HG03039 (cell line): ENCODE results near the gene SBF1.
"Not testable (repeated sequence)": the region's sequence is repeated elsewhere in the genome, so short reads cannot be mapped to it uniquely, and the experiment has no call there.

Experiments
- ATAC-seq: cut with Tn5 transposase; IDR thresholded peaks from one replicate; pipeline ENCODE4 v1.9.1; 2021; ENCODE audit warnings: mild to moderate bottlenecking, moderate library complexity; ENCODE audit not compliant: unreplicated experiment

SBF1 gene

DNA sequence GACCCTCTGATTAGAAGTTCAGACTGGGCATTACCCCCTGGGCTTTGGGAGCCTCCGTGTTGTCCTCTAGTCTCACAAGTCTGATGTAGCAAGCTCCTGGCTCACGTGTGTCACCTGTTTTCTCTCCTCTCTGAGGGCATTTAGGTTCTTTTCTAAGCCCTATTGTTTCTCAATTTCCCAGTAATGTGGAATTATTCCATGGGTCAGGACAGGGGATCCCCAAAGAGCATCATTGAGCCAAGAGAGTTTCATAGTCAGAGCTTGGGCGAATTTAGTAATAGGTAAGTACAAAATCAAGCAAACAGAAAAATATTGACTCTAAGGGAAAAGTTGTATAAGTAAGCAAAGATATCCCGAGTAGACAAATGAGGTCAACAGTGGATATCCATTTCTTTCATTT, 74.4 kb downstream of the SBF1 start:
- ATAC-seq = no peak

DNA sequence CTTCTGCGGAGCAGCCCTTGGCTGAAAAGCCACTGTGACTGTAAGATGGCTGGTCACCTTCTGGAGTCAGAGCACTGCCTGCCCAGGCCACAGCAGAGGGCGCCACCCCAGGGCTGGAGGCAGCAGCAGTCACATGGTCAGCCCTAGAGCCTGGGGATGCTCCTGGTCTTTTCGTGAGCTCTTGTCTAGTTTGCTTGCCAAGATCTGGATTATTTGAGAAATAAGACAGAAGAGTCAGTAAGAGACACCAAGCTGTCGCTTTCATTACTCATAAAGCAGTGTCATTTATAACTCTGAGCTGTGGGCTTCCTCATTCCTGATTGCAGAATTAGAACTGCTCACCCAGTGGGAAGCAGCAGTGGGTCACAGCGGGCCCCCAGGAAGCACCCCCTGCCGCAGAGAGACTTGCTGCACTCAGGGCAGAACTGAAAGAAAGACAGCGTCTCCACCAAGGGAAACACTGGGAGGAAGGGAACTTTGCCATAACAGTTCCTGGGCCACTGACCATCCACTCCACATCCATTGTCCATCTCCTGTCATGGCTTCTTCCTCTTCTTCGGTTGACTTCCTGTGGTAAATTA, 75.0 kb downstream of the SBF1 start:
- no peak for ATAC-seq

- ATAC-seq = no peak
Measured at GRCh38 chr22:50398831-50399648, 75.8 kb downstream of the SBF1 start.

GRCh38 chr22:50397371-50398060, 77.3 kb downstream of the SBF1 start:
- ATAC-seq = not testable (repeated sequence)

DNA sequence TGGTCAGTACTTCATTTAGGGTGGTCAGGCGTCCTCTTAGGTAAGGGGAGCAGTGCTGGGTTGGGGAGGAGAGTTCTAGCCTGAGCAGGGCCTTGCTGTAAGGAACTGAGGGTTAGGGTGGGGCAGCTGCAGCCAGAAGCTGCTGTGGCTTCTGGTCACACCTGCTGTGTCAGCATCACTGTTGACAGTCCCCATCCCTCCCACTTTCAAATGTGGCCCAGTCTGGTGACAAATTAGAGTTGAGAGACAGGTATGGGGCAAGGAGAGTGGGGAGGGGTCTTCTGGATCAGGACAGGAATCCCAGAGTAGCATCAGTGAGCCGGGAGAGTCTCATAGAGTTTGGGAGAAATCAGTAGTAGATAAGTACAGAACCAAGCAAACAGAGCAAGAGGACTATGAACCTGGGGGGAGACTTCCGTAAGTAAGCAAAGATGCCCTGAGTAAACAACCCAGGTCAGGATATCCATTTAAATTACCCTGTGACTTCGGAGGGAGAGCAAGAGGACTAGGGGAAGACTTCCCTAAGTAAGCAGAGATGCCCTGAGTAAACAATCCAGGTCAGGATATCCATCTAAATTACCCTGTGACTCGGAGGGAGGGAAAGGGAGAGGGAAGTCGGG, 78.0 kb downstream of the SBF1 start:
- no peak for ATAC-seq
